GM18909 (cell line): ENCODE measurements around the gene FAM163A.

Source experiments
- ATAC-seq: cut with Tn5 transposase; IDR thresholded peaks from one replicate; pipeline ENCODE4 v1.9.1; 2021; ENCODE audit warnings: mild to moderate bottlenecking; ENCODE audit not compliant: unreplicated experiment, poor library complexity

The FAM163A gene

GRCh38 chr1:179748772-179749171 is 5.7 kb downstream of the FAM163A start:
- no peak for ATAC-seq

GRCh38 chr1:179750630-179751029 is 7.5 kb downstream of the FAM163A start:
- no peak for ATAC-seq

DNA sequence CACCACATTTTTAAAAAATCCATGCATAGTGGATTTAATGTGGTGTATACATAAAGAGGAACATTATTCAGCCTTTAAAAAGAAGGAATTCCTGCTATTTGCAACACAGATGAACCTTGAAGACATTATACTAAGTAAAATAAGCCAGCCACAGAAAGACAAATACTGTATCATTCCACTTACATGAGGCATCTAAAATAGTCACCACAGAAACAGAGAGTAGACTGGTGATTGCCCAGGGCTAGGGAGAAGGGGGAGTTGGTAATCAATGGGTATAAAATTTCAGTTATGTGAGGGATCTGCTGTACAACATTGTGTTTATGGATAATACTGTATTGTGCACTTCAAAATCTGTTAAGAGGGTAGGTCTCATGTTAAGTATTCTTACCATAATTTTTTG is 10.0 kb downstream of the FAM163A start:
- no peak for ATAC-seq

DNA sequence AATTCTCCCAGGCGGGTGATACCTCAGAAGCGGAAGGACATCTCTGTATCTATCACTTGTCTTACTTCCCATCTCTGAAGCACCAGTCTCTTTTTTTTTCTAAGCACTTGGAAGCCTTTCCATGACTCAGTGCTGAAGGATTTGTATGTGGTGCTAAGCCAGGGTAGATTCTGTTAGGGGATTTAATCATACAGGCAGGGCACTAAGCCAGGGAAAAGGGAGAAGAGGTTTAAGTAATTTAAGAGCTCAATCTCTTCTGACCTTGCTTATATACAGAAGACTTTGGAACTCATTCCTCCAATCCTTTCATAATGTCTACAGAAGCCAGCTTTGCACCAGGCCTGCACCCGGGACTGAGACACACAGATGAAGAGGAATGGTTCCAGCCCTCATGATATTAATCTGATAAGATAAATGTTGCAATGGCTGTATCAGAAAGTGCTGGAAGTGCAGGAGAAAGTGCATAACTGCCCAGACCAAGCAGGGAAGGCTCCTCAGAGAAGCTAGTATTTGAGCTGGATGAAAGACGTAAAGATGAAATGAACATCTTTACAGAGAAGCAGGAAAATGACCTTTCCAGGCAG is 11.0 kb downstream of the FAM163A start:
- ATAC-seq: no peak

- no peak for ATAC-seq
Observed at GRCh38 chr1:179757933-179758332, 14.8 kb downstream of the FAM163A start.

DNA sequence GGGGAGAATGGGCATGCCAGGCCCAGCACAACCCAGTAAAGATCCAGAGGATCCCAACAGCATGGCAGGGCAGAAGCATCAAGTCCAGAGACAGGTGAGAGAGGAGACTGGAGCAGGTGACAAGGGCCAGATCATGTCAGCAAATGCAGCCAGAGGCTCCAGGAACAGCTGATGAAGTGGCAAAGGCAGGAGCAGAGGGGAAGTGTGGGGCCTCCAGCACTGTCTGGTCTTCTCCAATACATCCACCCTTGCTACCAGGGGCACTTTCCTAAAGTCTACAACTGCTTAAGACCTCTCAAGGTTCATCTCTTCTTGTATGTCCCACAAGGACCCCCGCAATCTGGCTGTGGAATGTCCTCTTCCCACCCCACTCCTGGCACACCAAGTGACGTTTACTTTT is 17.4 kb downstream of the FAM163A start:
- no peak for ATAC-seq

- ATAC-seq: no peak
Observed at GRCh38 chr1:179761296-179761695, 18.2 kb downstream of the FAM163A start.

- no peak for ATAC-seq
Observed at GRCh38 chr1:179761846-179762640, 19.0 kb downstream of the FAM163A start.

- no peak for ATAC-seq
Observed at GRCh38 chr1:179767177-179767581, 24.1 kb downstream of the FAM163A start.

DNA sequence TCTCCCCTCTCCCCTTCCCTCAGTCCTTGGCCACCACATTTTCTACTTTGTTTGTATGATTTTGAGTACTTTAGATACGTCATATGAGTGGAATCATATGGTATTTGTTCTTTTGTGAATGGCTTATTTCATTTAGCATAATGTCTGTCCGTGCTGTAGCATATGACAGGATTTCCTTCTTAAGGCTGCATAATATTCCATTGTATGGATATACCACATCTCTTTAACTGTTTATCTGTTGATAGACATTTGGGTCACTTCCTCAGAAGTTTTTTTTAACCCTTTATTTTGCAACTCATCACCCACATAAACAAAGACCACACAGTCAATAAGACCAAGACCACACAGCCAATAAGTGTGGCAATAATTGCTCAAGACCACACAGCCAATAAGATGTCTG is 24.9 kb downstream of the FAM163A start:
- no peak for ATAC-seq

- no peak for ATAC-seq
Observed at GRCh38 chr1:179770887-179771502, 27.9 kb downstream of the FAM163A start.

DNA sequence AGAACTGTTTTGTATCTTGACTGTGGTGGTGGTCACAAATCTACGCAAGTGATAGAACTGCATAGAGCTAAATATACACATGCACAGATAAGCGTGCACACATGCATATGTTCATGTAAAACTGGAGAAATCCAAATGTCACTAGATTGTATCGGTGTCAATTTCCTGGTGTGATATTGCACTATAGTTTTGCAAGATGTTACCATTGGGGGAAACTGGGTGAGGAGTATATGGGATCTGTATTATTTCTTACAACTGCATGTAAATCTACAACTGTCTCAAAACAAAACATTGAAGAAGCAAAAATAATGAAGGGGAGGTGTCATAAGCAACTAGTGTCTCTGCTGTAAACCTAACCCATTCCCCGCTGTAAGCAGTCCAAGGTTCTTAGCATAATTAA is 30.2 kb downstream of the FAM163A start:
- no peak for ATAC-seq

GRCh38 chr1:179774000-179774399 is 30.9 kb downstream of the FAM163A start:
- no peak for ATAC-seq

DNA sequence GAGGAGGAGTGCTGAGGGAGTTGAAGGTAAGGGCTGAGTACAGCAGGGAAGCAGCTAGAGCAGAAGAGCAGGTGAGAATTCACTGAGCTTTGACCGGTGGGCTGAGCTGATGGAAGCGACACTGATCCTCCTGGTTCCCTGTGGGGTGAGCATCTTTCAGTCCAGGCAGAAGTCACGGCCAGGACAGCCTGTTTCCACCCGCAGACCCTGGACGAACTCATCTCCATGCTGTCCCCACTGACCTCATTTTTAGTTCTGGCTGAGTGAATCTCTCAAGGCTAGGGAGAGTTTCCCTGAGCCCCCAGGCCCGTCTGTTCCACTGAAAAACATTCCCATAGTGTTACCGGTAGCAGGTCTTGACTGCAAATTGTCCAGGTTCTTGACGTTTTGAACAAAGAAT is 31.5 kb downstream of the FAM163A start:
- ATAC-seq: no peak

- ATAC-seq: no peak
Observed at GRCh38 chr1:179775009-179775408, 31.9 kb downstream of the FAM163A start.

- ATAC-seq: no peak
Observed at GRCh38 chr1:179776831-179777230, 33.7 kb downstream of the FAM163A start.

DNA sequence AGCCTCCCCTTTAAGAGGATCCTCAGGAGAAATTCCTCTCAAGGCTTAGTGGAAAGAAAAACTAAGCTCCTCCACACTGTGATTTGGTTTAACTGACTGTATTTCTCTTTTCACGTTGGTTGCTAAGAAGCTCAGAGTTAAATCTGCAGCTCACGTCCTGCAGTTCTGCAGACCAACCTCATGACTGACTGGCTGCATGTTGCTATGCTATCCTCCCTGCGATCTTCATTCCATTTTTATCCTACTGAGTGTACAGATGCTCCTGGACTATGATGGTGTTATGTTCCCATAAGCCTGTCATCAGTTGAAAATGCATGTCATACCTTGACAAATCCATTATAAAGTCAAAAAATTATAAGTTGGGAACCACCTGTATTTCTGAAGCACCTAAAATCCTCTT is 34.6 kb downstream of the FAM163A start:
- no peak for ATAC-seq

DNA sequence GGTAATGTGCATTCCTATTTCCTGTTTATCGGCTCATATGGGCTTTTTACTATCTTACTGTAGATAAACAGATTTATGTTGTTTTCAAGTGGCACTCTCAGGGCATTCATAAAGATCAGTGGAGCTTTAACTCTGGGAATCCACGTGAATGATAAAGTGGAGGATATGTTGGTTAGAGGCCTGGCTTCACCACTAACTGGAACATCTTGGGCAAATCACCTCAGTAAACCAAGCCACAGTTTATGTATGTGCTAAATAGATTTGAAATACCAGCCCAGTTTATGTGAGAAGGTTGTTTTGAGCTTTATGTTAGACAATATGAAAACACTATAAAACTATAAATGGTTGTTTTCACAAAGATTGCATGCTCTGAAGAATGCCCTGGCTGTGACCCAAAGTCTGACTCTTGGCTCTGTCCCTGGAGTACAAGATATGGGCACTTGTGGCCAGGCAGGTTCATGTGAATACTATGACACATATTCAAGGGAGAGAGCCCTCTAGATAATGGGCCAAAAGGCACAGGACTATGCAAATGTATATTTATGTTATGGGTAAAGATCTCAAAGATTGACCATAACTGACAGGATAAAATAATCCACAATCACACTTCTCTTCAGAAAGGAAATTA is 36.7 kb downstream of the FAM163A start:
- no peak for ATAC-seq

- ATAC-seq: no peak
Observed at GRCh38 chr1:179781962-179782361, 38.9 kb downstream of the FAM163A start.

DNA sequence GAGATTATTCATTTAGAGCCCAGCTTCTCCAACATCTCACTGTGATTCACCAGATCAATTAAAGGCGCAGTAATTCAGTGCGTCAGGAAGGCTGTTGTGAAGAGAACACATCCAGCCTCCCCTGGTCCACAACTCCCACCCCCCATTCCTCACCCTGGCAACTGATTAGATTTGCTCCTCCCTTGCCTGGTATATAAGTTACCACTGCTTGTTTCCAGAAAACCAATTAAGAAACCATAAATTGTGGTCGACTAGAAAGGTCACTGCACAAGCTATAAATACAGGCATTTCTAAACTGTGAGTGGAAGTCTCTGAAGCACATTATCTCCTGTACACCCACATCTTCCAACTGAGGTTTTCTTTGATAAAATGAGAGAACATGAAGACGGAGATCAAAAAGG is 41.9 kb downstream of the FAM163A start:
- ATAC-seq: no peak

- ATAC-seq: no peak
Observed at GRCh38 chr1:179785728-179786127, 42.6 kb downstream of the FAM163A start.
